GM12878 (cell line): ENCODE measurements around the gene PPP1R7. TPM values are rescaled to one million over a fixed set of nuclear protein-coding genes. Genes with fewer than 3 reads are reported as not detected.

Experiments used
- BRCA1 ChIP-seq: IDR thresholded peaks from 2 replicates; pipeline ENCODE4 v1.6.1; 2011; ENCODE audit warnings: low read depth, low read length, improper control_type of control experiment
- CBFB ChIP-seq: IDR thresholded peaks from 2 replicates; pipeline ENCODE4 v1.6.1; 2016; ENCODE audit warnings: antibody characterized with exemption, low read depth
- CTCF ChIP-seq, 3 experiments: IDR thresholded peaks in 2 of 3; conservative IDR thresholded peaks in 1 of 3; 2 replicates each; pipeline ENCODE4 v1.5.1; 2011; ENCODE audit warnings: low read depth in 3 of 3, low read length in 3 of 3, mild to moderate bottlenecking in 3 of 3, control low read depth in 2 of 3, moderate library complexity in 2 of 3, inconsistent platforms in 1 of 3, mixed read lengths in 1 of 3; ENCODE audit not compliant: control insufficient read depth in 2 of 3, insufficient read depth in 1 of 3; ENCODE audit errors: extremely low read depth in 1 of 3
- EGR1 ChIP-seq, 2 experiments: IDR thresholded peaks; 1 replicate in 1 of 2; 2 replicates in 1 of 2; pipeline ENCODE4 v1.6.1; 2011 to 2012; ENCODE audit warnings: low read depth in 2 of 2, low read length in 2 of 2, borderline replicate concordance in 1 of 2, mild to moderate bottlenecking in 1 of 2, moderate library complexity in 1 of 2
- ELK1 ChIP-seq: IDR thresholded peaks from 2 replicates; pipeline ENCODE4 v1.6.1; 2012; ENCODE audit warnings: low read depth, low read length, improper control_type of control experiment
- ESRRA ChIP-seq: IDR thresholded peaks from 2 replicates; pipeline ENCODE4 v1.6.1; 2012; ENCODE audit warnings: mild to moderate bottlenecking, low read length, improper control_type of control experiment
- IRF3 ChIP-seq: fragments of 450-650 bp; IDR thresholded peaks from 2 replicates; pipeline ENCODE4 v1.6.1; 2014; ENCODE audit warnings: mild to moderate bottlenecking
- NR2F1 ChIP-seq: fragments of 450-650 bp; conservative IDR thresholded peaks from 2 replicates; pipeline ENCODE4 v1.6.1; 2017; ENCODE audit warnings: mild to moderate bottlenecking
- PML ChIP-seq: IDR thresholded peaks from 2 replicates; pipeline ENCODE4 v1.6.1; 2012; ENCODE audit warnings: low read length, inconsistent platforms
- PRDM15 ChIP-seq: fragments of 450-650 bp; formaldehyde crosslinking; IDR thresholded peaks from 2 replicates; pipeline ENCODE4 v1.4.0; 2020; ENCODE audit warnings: mild to moderate bottlenecking, moderate library complexity
- SKIL ChIP-seq: fragments of 450-650 bp; IDR thresholded peaks from 2 replicates; pipeline ENCODE4 v1.6.1; 2017; ENCODE audit warnings: mild to moderate bottlenecking, low read depth, inconsistent platforms; ENCODE audit not compliant: poor library complexity, severe bottlenecking
- SMC3 ChIP-seq: IDR thresholded peaks from 2 replicates; pipeline ENCODE4 v1.6.1; 2011; ENCODE audit warnings: low read length, improper control_type of control experiment, borderline replicate concordance
- USF1 ChIP-seq: IDR thresholded peaks from 2 replicates; pipeline ENCODE4 v1.6.1; 2011; ENCODE audit warnings: borderline replicate concordance, low read depth, mild to moderate bottlenecking, moderate library complexity, mixed read lengths, low read length; ENCODE audit not compliant: insufficient read depth; ENCODE audit errors: extremely low read length
- ZBTB33 ChIP-seq: fragments of 450-650 bp; IDR thresholded peaks from 2 replicates; pipeline ENCODE4 v1.6.1; 2017; ENCODE audit warnings: mild to moderate bottlenecking
- polyA plus RNA-seq, 11 experiments: library from polyadenylated mRNA; depleted of rRNA in 4 of 11; unstranded in 6 of 11; stranded (reverse) in 5 of 11; fragments of >200 nt; fragmentation: Nextera tagmentation in 4 of 11; fragmentation: Illumina TruSeq in 1 of 11; extraction: Ambion mirVana in 4 of 11; extraction: Trizol in 1 of 11; gene quantifications; 1 replicate in 1 of 11; 2 replicates in 10 of 11; pipeline versions ENCODE4 v1.2.1 to v1.2.3, GENCODE V29; 2011 to 2016; ENCODE audit warnings: inconsistent platforms in 2 of 11, missing spikeins in 2 of 11, low read depth in 1 of 11
- total RNA-seq, 4 experiments: library from RNA; depleted of rRNA in 3 of 4; stranded (reverse); fragments of >200 nt in 3 of 4; fragmentation: Illumina TruSeq in 1 of 4; extraction: Trizol in 1 of 4; gene quantifications; 2 replicates each; pipeline versions ENCODE4 v1.2.1 to v1.2.3, GENCODE V29; 2013 to 2021

PPP1R7 gene
- total and polyA plus RNA-seq, 10 of the 15 experiments (the other 5 are each of a cell fraction or from before 2014, with no cell fraction given), result 78.5 to 174 (median 93.7) TPM

GRCh38 chr2:241150660-241151530 lies 628 bp downstream of the PPP1R7 start (continued):
- no peak for TF ChIP-seq USF1
- peak in 1 of 2 experiments; percentile 86; a peak in 2 of 3 replicates for TF ChIP-seq EGR1 (IDR thresholded peaks at IDR 0.05; ENCODE audit: borderline replicate concordance in 1 of 2, low read depth in 2 of 2, low read length in 2 of 2)
- no peak for TF ChIP-seq CTCF (IDR thresholded peaks at IDR 0.05 in 2 of 3, conservative IDR thresholded peaks at IDR 0.05 in 1 of 3; ENCODE audit: control insufficient read depth in 2 of 3, extremely low read depth in 1 of 3, insufficient read depth in 1 of 3, low read depth in 3 of 3, low read length in 3 of 3)
- TF ChIP-seq PRDM15 (CRISPR knock-in tag), result no peak
- TF ChIP-seq CBFB, result no peak
- TF ChIP-seq PML, result no peak
- no peak for TF ChIP-seq ESRRA
- TF ChIP-seq BRCA1, result no peak
- no peak for TF ChIP-seq ELK1
- TF ChIP-seq ZBTB33, result no peak
- TF ChIP-seq IRF3, result no peak
- no peak for TF ChIP-seq SKIL
- peak; percentile 55 for TF ChIP-seq NR2F1
- no peak; the same call in 1 of the 2 replicates for TF ChIP-seq SMC3
